ENCODE data around the gene TP63.
A peak's percentile ranks its signal among the peaks of the same experiment; 100 is the strongest.

TP63 gene

DNA sequence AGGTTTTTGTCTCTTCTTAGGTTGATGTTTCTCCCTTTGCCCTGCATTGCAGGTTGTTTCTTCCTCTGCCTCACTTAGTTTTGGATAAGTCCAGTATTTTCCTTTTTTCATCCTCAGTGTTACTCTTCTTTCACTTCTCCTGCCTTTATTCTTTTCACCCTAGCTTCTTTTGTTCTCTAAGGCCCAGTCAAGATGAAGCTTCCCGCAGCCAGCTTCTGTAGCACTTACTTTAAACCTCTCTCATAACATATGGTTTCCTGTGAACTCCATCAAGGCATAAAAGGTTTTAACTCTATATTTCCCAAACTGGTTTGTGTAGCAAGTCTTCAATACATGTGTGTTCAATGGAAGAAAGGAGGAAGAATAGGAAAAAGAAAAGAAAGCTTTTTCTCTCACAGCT is 54.1 kb downstream of the TP63 start:
- DNase-seq (ENCODE audit: low read depth) = no peak

- peak; percentile 74 for DNase-seq (ENCODE audit: low read depth)
Observed at GRCh38 chr3:189685860-189686259, 54.7 kb downstream of the TP63 start.

DNA sequence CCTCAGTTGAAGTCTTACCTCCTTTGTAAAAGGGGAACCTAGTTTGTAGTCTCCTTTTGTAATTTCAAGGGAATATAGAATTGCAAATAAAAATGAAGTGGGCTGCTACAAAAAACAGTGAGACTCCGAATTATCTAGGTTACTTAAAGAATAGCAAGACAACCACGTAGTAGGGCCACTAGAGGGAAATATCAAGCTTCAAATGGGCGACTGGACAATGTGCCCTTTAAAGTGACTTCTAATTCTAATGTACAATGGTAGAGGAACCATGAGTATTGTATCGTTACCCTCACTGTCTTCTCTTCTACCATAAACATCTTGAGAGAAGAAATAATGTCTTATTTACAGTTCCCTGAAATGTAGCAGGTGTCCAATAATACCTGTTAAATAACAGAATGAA is 56.3 kb downstream of the TP63 start:
- no peak for DNase-seq (ENCODE audit: low read depth)

GRCh38 chr3:189688262-189688661 is 57.1 kb downstream of the TP63 start:
- DNase-seq (ENCODE audit: low read depth) = no peak

- DNase-seq (ENCODE audit: low read depth) = no peak
Observed at GRCh38 chr3:189689625-189690024, 58.4 kb downstream of the TP63 start.

GRCh38 chr3:189690237-189690636 is 59.0 kb downstream of the TP63 start:
- no peak for DNase-seq (ENCODE audit: low read depth)

DNA sequence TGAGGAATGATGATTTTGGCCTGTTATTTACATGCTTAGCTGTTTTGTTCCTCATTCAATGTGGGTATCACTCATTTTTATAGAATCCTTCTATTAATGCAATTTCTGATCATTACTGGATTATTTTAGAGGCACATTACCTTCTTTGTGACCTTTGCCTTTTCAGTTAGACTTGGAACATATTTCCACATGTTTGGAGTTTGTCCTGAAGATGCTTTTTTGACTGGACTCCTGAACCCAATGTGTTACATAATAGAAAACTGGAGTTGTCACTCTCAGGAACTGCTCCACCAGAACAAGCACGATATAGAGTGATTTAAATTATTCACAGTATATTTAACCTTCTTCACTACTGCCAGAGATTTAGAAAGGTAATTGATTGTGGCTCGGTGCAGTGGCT is 59.5 kb downstream of the TP63 start:
- no peak for DNase-seq (ENCODE audit: low read depth)

- no peak for DNase-seq (ENCODE audit: low read depth)
Observed at GRCh38 chr3:189695400-189695799, 64.2 kb downstream of the TP63 start.

DNA sequence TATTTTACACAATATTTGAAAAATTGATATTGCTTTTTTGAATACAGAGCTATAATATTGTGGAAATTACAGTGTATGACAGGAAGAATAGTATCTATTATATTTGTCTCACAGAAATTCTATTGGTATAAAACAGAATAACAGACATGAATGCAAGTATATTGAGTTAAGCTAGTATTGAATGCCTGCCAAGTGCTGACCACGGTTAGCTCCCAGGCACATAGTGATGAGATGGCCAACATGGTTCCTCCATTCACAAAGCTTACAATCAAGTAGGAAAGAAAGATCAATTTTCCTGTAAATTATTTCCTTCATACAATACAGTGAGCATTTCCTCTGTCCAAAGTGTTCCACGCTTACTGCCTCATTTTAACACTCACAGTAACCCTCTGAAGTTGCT is 67.6 kb downstream of the TP63 start:
- no peak for DNase-seq (ENCODE audit: low read depth)

DNA sequence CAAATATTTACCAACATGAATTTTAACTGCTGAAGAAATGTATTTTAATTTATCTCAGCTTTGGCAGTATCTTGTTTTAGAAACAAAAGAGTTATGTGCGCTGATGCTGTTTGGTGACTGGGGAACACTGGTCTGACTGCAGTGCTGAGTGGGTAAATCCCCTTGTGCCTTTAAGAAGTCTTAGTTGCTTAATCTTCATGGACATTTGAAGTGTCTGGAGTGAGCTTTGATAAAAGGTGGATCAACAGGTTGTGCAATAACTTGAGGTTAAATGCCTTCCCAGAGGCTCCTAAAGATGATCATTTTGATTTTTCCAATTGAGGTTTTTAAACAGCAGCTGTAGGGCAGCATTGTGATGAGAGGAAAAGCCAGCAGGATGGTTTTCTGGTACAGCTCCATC is 68.7 kb downstream of the TP63 start:
- DNase-seq (ENCODE audit: low read depth) = no peak

DNA sequence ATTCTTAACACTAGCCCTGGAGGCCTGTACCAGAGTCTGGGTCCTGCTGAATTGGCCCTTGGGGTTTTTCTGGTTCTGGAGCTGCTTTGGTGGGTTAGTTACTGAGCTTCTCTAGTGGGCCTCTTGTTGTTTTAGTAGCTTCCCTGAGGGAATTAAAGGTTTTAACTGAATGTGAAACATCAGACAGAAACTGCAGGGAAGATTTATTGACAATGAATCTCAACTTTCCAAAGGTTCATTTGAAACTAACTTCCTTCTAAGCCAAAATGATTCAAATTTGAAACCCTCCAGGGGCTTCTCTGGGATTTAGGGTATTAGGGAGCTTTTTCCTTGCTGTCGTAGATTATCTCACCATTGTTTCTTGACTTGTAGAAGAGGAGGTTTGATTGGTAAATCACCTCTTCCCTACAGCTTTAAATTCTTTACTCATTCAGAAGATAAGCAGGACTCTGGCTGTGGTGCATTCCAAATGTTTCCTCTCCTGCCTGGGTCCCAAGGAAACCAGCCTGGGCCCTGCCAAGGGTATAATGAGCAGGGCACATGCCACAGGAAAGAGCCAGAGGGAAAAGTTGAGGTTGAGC is 71.0 kb downstream of the TP63 start:
- no peak for DNase-seq (ENCODE audit: low read depth)

DNA sequence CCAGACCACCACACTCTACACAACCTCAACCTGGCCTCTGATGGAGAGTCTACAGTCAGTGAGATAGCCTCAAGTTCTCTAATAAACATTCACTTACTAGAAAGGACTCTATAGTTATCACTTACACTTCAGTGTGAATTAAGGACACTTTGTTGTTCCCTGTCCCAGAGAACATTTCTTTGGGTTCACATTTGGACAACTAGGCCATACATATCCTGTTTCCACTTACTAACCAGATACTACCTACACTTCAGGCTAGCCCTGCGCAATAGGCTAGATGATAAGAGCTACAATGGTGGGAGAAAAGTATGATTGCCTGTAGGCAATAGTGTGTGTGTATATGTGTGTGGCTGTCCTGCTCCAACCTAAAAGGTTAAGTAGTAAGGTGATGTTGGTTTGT is 72.7 kb downstream of the TP63 start:
- no peak for DNase-seq (ENCODE audit: low read depth)

- no peak for DNase-seq (ENCODE audit: low read depth)
Observed at GRCh38 chr3:189708375-189708774, 77.2 kb downstream of the TP63 start.

- peak; percentile 96 for DNase-seq (ENCODE audit: low read depth)
Observed at GRCh38 chr3:189710620-189711402, 79.6 kb downstream of the TP63 start.

GRCh38 chr3:189712906-189713483 is 81.8 kb downstream of the TP63 start:
- DNase-seq (ENCODE audit: low read depth) = no peak

DNA sequence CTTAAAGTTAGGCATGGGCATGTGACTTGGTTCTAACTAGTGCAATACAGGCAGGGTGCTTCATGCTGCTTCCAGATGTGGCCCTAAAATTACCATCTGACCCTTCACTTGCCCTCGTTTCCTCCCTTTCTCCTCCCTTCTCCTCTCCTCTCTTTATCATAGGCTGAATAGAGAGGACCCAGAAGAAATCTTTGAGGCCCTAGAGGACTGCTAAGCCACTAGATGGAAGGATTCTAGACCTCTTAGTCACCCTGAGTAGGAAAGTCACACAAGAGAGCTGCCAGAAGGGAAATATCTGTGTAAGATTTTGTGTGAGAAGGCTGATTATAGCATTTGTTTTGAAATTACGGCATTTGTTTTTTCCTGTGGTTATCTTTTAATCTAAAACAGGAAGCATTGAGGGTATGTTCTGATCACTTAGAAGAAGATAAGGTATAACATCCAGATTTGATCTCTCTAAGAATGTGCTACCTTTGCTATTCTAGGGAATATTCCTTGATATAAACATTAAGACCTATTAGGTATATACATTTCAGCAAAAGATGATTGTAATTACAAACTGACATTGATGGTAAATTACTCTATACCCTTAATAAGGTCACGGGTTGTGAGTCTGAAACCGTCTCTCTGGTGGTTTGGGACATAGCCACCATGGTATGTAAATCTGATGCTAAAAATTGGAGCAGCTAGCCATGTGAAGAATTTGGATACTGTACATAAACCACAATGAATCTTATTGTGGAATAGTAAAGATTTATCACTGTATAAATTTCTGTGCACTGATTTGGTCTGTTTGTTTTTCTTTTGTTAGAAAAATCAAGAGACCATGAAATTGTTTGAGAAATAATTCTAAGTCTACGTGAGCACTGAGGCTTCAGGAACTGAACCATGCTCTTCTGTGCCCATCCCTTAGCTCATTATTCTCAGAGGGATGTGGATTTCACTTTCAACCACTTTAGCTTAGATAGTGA is 84.1 kb downstream of the TP63 start:
- peak; percentile 74 for DNase-seq (ENCODE audit: low read depth)

GRCh38 chr3:189718215-189718614 is 87.0 kb downstream of the TP63 start:
- no peak for DNase-seq (ENCODE audit: low read depth)

GRCh38 chr3:189720736-189721417 is 89.7 kb downstream of the TP63 start:
- DNase-seq (ENCODE audit: low read depth) = no peak

DNA sequence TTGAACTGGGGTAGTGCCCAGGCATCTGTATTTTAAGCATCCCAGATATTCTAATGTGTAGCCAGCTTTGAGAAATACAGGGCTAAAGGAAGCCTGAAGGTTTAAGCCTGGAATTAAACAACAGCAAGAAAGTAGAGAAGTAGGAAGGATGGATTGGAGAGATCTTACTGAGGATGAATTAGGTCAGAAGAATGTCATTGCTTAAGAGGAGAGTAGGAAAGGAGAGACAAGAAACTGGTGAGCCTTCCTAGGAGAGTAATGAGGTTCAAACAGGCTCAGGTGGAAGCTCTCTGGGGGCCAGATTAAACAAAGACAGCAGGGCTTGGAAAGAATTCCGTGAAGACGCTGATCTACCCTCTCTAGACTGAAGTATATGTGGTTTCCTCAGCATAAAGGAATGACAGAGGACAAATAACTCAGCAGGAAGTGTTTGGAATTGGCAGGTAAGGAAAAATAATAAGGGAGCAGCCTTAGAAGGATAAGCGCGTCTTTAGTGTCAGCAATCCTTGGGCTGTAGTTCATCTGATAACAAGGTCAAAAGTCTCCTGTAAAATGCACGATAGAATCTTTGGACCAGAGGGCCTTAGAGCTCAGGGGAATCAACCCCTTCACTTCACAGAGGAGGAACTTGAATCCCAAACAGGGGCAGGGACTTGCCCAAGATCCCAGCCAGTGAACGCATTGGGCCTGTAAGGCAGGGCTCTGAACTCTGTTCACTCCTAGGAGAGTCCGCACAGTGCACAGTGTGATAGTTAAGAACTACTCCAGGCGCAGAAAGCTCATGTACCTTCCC is 90.9 kb downstream of the TP63 start:
- DNase-seq (ENCODE audit: low read depth) = no peak

DNA sequence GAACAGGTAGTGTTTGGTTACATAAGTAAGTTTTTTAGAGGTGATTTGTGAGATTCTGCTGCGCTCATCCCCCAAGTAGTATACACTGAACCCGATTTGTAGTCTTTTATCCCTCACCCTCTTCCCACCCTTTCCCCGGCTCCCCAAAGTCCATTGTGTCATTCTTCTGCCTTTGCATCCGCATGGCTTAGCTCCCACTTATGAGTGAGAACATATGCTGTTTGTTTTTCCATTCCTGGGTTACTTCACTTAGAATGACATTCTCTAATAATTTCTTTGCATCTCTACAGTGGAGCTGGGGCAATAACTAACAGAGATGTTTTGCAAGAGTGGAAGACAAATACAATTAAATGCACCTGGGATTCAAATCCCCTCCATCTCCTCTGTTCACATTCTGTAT is 93.2 kb downstream of the TP63 start:
- DNase-seq (ENCODE audit: low read depth) = no peak

GRCh38 chr3:189726277-189726676 is 95.1 kb downstream of the TP63 start:
- DNase-seq (ENCODE audit: low read depth) = no peak

Measured in GM04504 (cell line).